ENCODE measurements around the gene CTDNEP1.

- TF ChIP-seq EZH2 (IDR thresholded peaks at IDR 0.05; ENCODE audit: borderline replicate concordance, low read depth, low read length, severe bottlenecking) (no peak), POLR2AphosphoS5 (IDR thresholded peaks at IDR 0.05; ENCODE audit: insufficient read depth, low read depth, low read length) (no peak), CTCF (IDR thresholded peaks at IDR 0.05; ENCODE audit: extremely low read depth in 1 of 2, insufficient read depth in 1 of 2, low read depth in 1 of 2, low read length in 2 of 2) (no peak), POLR2A (IDR thresholded peaks at IDR 0.05; ENCODE audit: low read depth, low read length) (no peak), JUN (IDR thresholded peaks at IDR 0.05; ENCODE audit: borderline replicate concordance, insufficient read depth, insufficient read length, low read depth) (no peak), MAX (IDR thresholded peaks at IDR 0.05; ENCODE audit: insufficient read depth, insufficient read length) (no peak), FOS (IDR thresholded peaks at IDR 0.05; ENCODE audit: borderline replicate concordance, insufficient read depth, low read length) (no peak)
These were observed 28.2 kb downstream of the CTDNEP1 start for GRCh38 chr17:7223375-7223774.

All from endothelial cell of umbilical vein (primary cell).